Bronchial epithelial cell (primary cell): Measurements from ENCODE around the gene EOGT. TPM values are rescaled to one million over a fixed set of nuclear protein-coding genes. Genes with fewer than 3 reads are reported as not detected.

ENCODE experiments used
- DNase-seq: peaks from one replicate; pipeline ENCODE4 v3.0.0-alpha.2; 2010; ENCODE audit warnings: low read depth
- FAIRE-seq: peaks from 2 replicates; lab custom pipeline; 2011; peaks lifted over from hg19 to GRCh38; lab: Jason Lieb, UNC
- H3K27me3 ChIP-seq: 2 replicates; pipeline ENCODE4 v1.5.1; 2011; ENCODE audit warnings: low read length; ENCODE audit not compliant: control insufficient read depth, insufficient read depth
- H3K36me3 ChIP-seq: 2 replicates; pipeline ENCODE4 v1.5.1; 2011; ENCODE audit warnings: low read length; ENCODE audit not compliant: control insufficient read depth, insufficient read depth
- H3K4me3 ChIP-seq: 2 replicates; pipeline ENCODE4 v1.5.1; 2011; ENCODE audit warnings: mild to moderate bottlenecking, low read depth, low read length, control low read depth
- total RNA-seq: library from RNA; depleted of rRNA; stranded (reverse); fragments of >200 nt; gene quantifications from 2 replicates; pipeline ENCODE4 v1.2.1, GENCODE V29; 2014
- TF ChIP-seq, protein P1 (sequence below): IDR thresholded peaks from 2 replicates; pipeline ENCODE4 v1.5.1; 2011; ENCODE audit warnings: mild to moderate bottlenecking, moderate library complexity, low read length, control low read depth, inconsistent platforms; ENCODE audit not compliant: insufficient read depth, severe bottlenecking

EOGT gene
- total RNA-seq, 1 donor from 2014 or later, result 33.2 TPM

DNA sequence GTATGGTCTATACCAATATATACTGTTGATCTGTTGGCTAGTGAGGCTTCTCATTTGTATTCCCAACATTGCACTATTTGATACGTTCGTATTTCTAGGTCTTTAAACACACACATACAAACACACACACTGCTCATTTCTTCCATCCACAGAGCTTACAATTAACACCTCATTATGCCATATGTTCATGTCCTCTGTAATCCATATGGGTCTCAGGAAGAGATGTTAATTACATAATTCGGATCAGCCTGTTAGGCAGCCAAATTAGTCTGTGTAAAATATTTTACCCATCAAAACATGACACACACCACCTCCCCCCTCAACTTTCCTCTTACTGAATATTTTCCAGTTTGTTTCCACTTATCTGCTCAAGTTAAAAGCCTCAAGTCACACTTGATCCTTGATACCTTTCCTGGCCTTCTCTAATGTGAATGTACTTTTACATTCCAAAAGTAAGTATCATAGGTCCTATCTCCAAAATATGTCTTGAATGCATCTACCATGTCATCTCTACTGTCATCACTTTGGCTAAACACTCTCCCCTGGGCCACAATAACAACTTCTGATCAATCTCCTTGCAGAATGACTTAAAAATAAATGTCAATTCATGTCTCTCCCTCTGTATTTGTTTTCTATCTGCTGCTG is 28.2 kb downstream of the EOGT start:
- FAIRE-seq (no peak), DNase-seq (no peak)
- Histone ChIP-seq H3K4me3 (no peak overlapping the region), H3K27me3 (no peaks in the 10 kb centered on the region), H3K36me3 (peaks cover 15% of the 10 kb centered on the region)
- TF ChIP-seq, protein P1, sequence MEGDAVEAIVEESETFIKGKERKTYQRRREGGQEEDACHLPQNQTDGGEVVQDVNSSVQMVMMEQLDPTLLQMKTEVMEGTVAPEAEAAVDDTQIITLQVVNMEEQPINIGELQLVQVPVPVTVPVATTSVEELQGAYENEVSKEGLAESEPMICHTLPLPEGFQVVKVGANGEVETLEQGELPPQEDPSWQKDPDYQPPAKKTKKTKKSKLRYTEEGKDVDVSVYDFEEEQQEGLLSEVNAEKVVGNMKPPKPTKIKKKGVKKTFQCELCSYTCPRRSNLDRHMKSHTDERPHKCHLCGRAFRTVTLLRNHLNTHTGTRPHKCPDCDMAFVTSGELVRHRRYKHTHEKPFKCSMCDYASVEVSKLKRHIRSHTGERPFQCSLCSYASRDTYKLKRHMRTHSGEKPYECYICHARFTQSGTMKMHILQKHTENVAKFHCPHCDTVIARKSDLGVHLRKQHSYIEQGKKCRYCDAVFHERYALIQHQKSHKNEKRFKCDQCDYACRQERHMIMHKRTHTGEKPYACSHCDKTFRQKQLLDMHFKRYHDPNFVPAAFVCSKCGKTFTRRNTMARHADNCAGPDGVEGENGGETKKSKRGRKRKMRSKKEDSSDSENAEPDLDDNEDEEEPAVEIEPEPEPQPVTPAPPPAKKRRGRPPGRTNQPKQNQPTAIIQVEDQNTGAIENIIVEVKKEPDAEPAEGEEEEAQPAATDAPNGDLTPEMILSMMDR, result no peak

DNA sequence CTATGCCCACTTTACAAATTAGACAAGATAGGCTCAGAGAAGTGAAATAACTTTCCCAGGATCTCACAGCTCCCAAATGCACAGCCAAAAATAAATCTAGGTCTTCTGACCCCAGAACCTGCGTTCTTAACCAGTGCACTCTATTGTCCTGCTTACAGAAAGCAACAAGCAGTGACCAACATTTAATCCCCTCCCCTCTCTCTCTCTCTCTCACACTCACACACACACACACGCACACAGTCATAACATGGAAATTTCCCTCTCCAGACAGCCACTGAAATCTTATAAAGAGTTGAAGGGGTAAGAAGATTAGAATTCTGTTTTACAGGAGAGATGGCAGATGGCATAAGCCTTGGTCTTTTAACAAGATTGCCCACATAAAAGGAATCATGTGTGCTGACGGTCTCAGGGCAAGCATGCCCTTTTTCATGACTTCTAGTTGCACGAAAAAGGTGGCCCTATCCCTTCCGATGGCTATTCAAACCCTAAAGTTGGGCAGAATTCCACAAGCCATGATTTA is 29.4 kb downstream of the EOGT start:
- no peak for FAIRE-seq
- TF ChIP-seq, protein P1, result no peak
- no peak overlapping the region for H3K4me3 ChIP-seq
- H3K36me3 ChIP-seq, result peaks cover 17% of the 10 kb centered on the region
- DNase-seq, result no peak
- H3K27me3 ChIP-seq, result no peaks in the 10 kb centered on the region

DNA sequence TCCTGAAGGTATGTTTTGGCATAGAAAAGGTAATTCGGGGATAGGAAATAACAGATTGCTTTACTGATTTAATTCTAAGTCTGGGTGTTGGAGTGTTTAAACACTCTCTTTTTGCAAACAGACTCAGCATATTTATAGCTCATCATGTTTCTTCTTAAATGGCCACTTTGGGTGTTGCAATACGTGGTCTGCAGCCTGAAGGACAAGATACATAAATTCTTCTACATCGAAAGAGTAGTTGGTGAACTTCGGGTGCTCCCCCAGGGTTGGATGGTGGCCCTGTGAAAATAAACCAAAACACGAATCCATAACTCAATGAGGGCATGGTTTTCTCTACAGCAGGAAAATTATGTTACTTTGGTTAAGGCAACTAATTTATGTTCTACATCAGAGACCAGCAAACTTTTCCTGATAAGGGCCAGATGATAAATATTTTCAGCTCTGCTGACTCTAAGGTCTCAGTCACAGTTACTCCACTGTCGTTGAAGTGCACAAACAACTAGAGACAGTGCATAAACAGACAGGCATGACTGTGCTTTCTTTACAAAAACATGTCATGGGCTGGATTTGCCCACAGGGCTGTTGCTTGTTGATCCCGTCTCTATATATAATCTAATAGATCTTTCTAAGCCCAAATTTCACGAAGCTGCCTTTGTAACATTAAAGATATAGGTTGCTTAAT is 35.9 kb downstream of the EOGT start:
- Histone ChIP-seq H3K4me3 (no peak overlapping the region), H3K36me3 (peaks cover 5% of the 10 kb centered on the region), H3K27me3 (no peaks in the 10 kb centered on the region)
- TF ChIP-seq, protein P1, result no peak
- no peak for FAIRE-seq
- DNase-seq, result no peak

DNA sequence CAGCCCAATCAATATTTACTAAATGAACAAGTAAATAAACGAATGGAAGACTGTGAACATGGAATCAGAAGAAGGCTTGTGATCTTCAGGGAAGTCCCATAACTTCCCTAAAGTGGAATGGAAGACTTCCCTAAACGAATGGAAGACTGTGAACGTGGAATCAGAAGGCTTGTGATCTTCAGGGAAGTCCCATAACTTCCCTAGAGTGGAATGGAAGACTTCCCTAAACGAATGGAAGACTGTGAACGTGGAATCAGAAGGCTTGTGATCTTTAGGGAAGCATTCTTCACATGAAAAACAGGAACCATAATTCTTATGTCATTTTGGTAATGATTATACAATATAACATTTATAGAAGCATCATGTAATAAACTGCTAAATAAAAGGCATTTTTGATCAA is 38.8 kb downstream of the EOGT start:
- Histone ChIP-seq H3K27me3 (no peaks in the 10 kb centered on the region), H3K36me3 (peaks cover 4% of the 10 kb centered on the region), H3K4me3 (no peak overlapping the region)
- FAIRE-seq (no peak), DNase-seq (no peak)
- TF ChIP-seq, protein P1, result no peak

DNA sequence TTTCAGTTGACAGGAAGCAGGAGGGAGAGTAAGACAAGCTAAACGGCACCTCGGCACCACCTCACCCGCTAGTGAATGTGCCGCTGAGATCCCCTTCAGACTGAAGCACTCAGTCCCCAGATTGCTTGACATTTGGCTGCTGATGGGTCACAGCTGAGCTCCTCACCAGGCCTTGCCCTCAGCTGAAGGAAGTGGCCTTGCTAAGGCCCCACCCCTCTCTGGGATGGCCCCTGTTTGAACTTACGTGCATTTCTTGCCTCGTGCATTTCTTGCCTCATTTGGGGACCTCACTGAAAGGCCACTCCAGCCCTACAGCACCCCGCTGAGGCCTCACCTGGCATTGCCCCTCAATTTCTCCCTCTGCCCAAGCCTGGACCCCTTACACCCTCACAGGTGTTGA is 39.8 kb downstream of the EOGT start:
- TF ChIP-seq, protein P1, result no peak
- Histone ChIP-seq H3K27me3 (no peaks in the 10 kb centered on the region), H3K4me3 (no peak overlapping the region), H3K36me3 (peaks cover 3% of the 10 kb centered on the region)
- FAIRE-seq (no peak), DNase-seq (no peak)
